ENCODE results near the gene PEX11A. TPM values are rescaled to one million over a fixed set of nuclear protein-coding genes. Genes with fewer than 3 reads are reported as not detected.
A peak's percentile ranks its signal among the peaks of the same experiment; 100 is the strongest.

The PEX11A gene
- total and polyA plus RNA-seq, 7 donors, result 11.1 to 18.6 (median 15.3) TPM

GRCh38 chr15:89666184-89666857 is 24.2 kb downstream of the PEX11A start:
- Histone ChIP-seq H3K27me3 (no peaks in the 10 kb centered on the region), H3K4me1 (peaks cover 0 to 15% (median 6%) of the 10 kb centered on the region in 4 donors), H3K4me3 (peak overlapping the region in 3 of 4 donors; percentile 51 to 53 (median 51)), H3K36me3 (no peaks in the 10 kb centered on the region), H3K27ac (peak overlapping the region; percentile 81 to 86 (median 82)), H3K9me3 (no peaks in the 10 kb centered on the region)
- peak; percentile 63 for DNase-seq
- 90 to 96% methylated on average over 8 of the region's 8 CpGs for WGBS, 2 donors
- no peak for TF ChIP-seq POLR2AphosphoS5 (IDR thresholded peaks at IDR 0.05)
- no peak for TF ChIP-seq POLR2A (IDR thresholded peaks at IDR 0.05)
- TF ChIP-seq CTCF (IDR thresholded peaks at IDR 0.05), result no peak
- no peak for TF ChIP-seq EP300 (IDR thresholded peaks at IDR 0.05)
- intact Hi-C loops (cut with DNase I), result no loop called here

GRCh38 chr15:89665449-89666181 is 24.9 kb downstream of the PEX11A start:
- peaks cover 0 to 15% (median 6%) of the 10 kb centered on the region in 4 donors for H3K4me1 ChIP-seq
- WGBS, 2 donors, result 2 to 3% methylated on average over 72 of the region's 72 CpGs
- H3K9me3 ChIP-seq, result no peaks in the 10 kb centered on the region
- peak overlapping the region; percentile 25 to 53 (median 51) for H3K4me3 ChIP-seq
- TF ChIP-seq POLR2AphosphoS5 (IDR thresholded peaks at IDR 0.05), result peak in 2 of 4 donors; percentile 26 to 53
- no peak for TF ChIP-seq CTCF (IDR thresholded peaks at IDR 0.05)
- H3K27ac ChIP-seq, result peak overlapping the region; percentile 81 to 86 (median 82)
- DNase-seq, result peak; percentile 81
- intact Hi-C loops (cut with DNase I), result no loop called here
- no peaks in the 10 kb centered on the region for H3K27me3 ChIP-seq
- no peaks in the 10 kb centered on the region for H3K36me3 ChIP-seq

- intact Hi-C loops (cut with DNase I), result no loop called here
- H3K4me1 ChIP-seq, result peaks cover 0 to 15% (median 6%) of the 10 kb centered on the region in 4 donors
- H3K9me3 ChIP-seq, result no peaks in the 10 kb centered on the region
- H3K36me3 ChIP-seq, result no peaks in the 10 kb centered on the region
- peak; percentile 29 for DNase-seq
- TF ChIP-seq POLR2AphosphoS5 (IDR thresholded peaks at IDR 0.05) (no peak), POLR2A (IDR thresholded peaks at IDR 0.05) (no peak), EP300 (IDR thresholded peaks at IDR 0.05) (no peak), CTCF (IDR thresholded peaks at IDR 0.05) (no peak)
- peak overlapping the region; percentile 81 to 86 (median 82) for H3K27ac ChIP-seq
- peak overlapping the region; percentile 25 to 53 (median 51) for H3K4me3 ChIP-seq
- WGBS, 2 donors, result 82 to 89% methylated on average over 13 of the region's 13 CpGs
- no peaks in the 10 kb centered on the region for H3K27me3 ChIP-seq
Observed at GRCh38 chr15:89664441-89665350, 25.9 kb downstream of the PEX11A start.

- no peak overlapping the region for H3K4me3 ChIP-seq
- TF ChIP-seq POLR2A (IDR thresholded peaks at IDR 0.05) (no peak), EP300 (IDR thresholded peaks at IDR 0.05) (no peak), CTCF (IDR thresholded peaks at IDR 0.05) (no peak), POLR2AphosphoS5 (IDR thresholded peaks at IDR 0.05) (no peak)
- H3K4me1 ChIP-seq, result peaks cover 0 to 15% (median 6%) of the 10 kb centered on the region in 4 donors
- intact Hi-C loops (cut with DNase I), result no loop called here
- H3K36me3 ChIP-seq, result no peaks in the 10 kb centered on the region
- WGBS, 2 donors, result 12 to 43% methylated on average over 11 of the region's 11 CpGs
- peak; percentile 80 for DNase-seq
- H3K27ac ChIP-seq, result peak overlapping the region; percentile 8 to 49 (median 18)
- H3K9me3 ChIP-seq, result no peaks in the 10 kb centered on the region
- H3K27me3 ChIP-seq, result no peaks in the 10 kb centered on the region
Observed at GRCh38 chr15:89662893-89663626, 27.5 kb downstream of the PEX11A start.

Measured in sigmoid colon (tissue), 7 donors.